SK-N-MC (cell line): ENCODE results near the gene UGT1A3.

Source experiments
- DNase-seq: peaks from one replicate; pipeline ENCODE4 v3.0.0-alpha.2; 2011; ENCODE audit warnings: low read depth, low spot score
- H3K27ac ChIP-seq: fragments of 200-600 bp; sonication (generic); 2 replicates; pipeline ENCODE4 v1.5.1; 2016; ENCODE audit warnings: mixed run types
- H3K36me3 ChIP-seq: fragments of 200-600 bp; sonication (generic); 2 replicates; pipeline ENCODE4 v1.6.1; 2017; ENCODE audit warnings: antibody characterized with exemption, low read length, mixed read lengths; ENCODE audit not compliant: insufficient read depth
- H3K4me3 ChIP-seq: fragments of 200-600 bp; sonication (generic); 2 replicates; pipeline ENCODE4 v1.5.1; 2016
- H3K9ac ChIP-seq: fragments of 200-600 bp; sonication (generic); 2 replicates; pipeline ENCODE4 v1.8.0; 2017; ENCODE audit warnings: mixed run types, mixed read lengths; ENCODE audit not compliant: insufficient read length
- H3K9me3 ChIP-seq: fragments of 200-600 bp; sonication (generic); 2 replicates; pipeline ENCODE4 v1.6.1; 2017; ENCODE audit warnings: low read depth, mild to moderate bottlenecking, antibody characterized with exemption, low read length, moderate library complexity, mixed read lengths
- EZH2 ChIP-seq: fragments of 200-600 bp; sonication (generic); IDR thresholded peaks from one replicate; pipeline ENCODE4 v1.6.1; 2017; ENCODE audit warnings: antibody characterized with exemption
- FOXP2 ChIP-seq: optimal IDR thresholded peaks from 2 replicates; pipeline ENCODE3; 2011; ENCODE audit warnings: mild to moderate bottlenecking, moderate library complexity; ENCODE audit not compliant: insufficient read depth; ENCODE audit errors: extremely low read length, control extremely low read depth
- POLR2AphosphoS5 ChIP-seq: IDR thresholded peaks from 2 replicates; pipeline ENCODE4 v1.6.1; 2012; ENCODE audit warnings: mild to moderate bottlenecking, low read depth, low read length, borderline replicate concordance

The UGT1A3 gene

GRCh38 chr2:233702238-233702637 is 26.6 kb upstream of the UGT1A3 start:
- peak overlapping the region; percentile 48; the same call in 1 of the 2 replicates for H3K27ac ChIP-seq
- no peak for DNase-seq
- TF ChIP-seq POLR2AphosphoS5 (no peak), FOXP2 (no peak), EZH2 (no peak)

GRCh38 chr2:233705911-233706506 is 22.8 kb upstream of the UGT1A3 start:
- Histone ChIP-seq H3K36me3 (no peaks in the 10 kb centered on the region; the same call in 1 of the 2 replicates), H3K9ac (no peak overlapping the region), H3K4me3 (no peak overlapping the region), H3K9me3 (no peaks in the 10 kb centered on the region), H3K27ac (no peak overlapping the region)
- TF ChIP-seq EZH2 (no peak), POLR2AphosphoS5 (no peak), FOXP2 (no peak)
- DNase-seq, result no peak

More at GRCh38 chr2:233702238-233702637, 26.6 kb upstream of the UGT1A3 start:
- Histone ChIP-seq H3K4me3 (no peak overlapping the region), H3K9me3 (0 out of 2 replicates have a peak, but pooled peaks cover 3% of the 10 kb centered on the region), H3K9ac (no peak overlapping the region), H3K36me3 (no peaks in the 10 kb centered on the region; the same call in 1 of the 2 replicates)

DNA sequence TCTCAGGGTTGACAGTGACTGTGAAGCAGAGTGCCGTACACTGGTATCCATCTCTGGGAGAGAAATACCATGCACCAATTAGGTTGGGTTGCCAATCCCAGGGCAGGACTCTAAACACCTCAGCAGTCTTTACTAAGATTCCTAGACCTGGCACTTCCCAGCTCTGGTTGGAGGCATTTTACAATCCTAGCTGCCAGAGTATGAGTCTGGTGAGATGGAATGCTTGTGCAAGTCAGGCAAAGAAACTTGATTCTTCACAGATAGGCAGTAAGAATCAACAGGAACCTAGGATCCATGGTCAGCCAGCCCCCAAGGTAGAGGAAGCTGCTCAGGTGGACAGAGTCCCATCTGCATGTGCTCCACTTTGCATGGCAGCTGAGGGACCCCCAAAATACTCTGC is 22.1 kb upstream of the UGT1A3 start:
- Histone ChIP-seq H3K36me3 (no peaks in the 10 kb centered on the region; the same call in 1 of the 2 replicates), H3K27ac (no peak overlapping the region), H3K4me3 (no peak overlapping the region), H3K9ac (no peak overlapping the region), H3K9me3 (no peaks in the 10 kb centered on the region)
- no peak for TF ChIP-seq EZH2
- no peak for TF ChIP-seq FOXP2
- no peak for TF ChIP-seq POLR2AphosphoS5
- DNase-seq, result no peak

DNA sequence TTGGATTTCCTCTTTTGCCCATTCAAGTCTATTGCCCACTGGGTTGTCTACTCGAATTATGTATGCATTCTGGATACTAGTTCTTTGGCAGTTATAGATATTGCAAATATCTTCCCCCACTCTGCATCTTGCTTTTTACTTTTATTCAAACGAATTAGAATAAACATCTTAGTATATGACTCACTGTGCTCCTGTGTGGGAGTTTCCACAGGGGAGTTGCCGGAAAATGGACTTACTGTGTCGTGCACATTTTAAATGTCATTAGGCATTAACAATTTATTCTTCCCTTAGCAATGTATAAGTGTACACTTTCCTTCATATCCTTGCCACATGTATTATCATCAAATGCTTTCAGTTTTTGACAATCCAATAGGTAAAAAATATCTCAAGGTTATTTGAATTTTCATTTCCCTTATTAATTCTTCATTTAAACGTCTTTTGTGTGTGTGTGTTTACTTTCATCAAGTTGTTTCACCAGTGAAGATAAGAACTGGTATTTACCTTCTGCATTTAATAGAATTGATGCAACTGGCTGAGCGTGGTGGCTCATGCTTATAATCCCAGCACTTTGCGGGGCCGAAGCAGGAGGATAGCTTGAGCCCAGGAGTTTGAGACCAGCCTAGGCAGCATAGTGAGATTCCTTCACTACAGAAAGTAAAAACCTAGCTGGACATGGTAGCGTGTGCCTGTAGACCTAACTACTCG is 20.8 kb upstream of the UGT1A3 start:
- H3K9me3 ChIP-seq, result no peaks in the 10 kb centered on the region
- H3K27ac ChIP-seq, result peak overlapping the region; percentile 32; the same call in 1 of the 2 replicates

DNA sequence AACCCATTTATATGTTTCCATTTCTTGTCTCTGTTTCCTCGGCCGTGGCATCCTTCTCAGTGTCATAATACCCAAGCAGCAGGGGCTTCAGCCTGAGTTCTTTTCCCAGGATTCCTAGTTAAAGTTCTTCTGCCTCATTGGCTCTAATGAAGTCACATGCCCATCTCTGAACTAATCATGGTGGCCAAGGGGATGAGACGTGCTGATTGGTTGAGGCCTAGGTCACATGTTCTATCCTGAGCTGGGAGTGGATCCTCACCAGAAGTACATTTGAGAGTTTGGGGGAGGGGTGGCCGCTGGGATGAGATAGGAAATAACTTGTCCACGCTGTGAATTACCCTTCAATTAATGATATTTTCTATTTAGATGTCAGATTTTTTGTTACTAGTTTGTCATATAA is 19.9 kb upstream of the UGT1A3 start:
- no peak for DNase-seq
- Histone ChIP-seq H3K4me3 (no peak overlapping the region), H3K9ac (no peak overlapping the region), H3K36me3 (no peaks in the 10 kb centered on the region), H3K27ac (no peak overlapping the region), H3K9me3 (no peaks in the 10 kb centered on the region)
- no peak for TF ChIP-seq FOXP2
- no peak for TF ChIP-seq POLR2AphosphoS5
- TF ChIP-seq EZH2, result no peak

More for the DNA sequence above, 20.8 kb upstream of the UGT1A3 start:
- TF ChIP-seq POLR2AphosphoS5, result no peak
- no peak for TF ChIP-seq EZH2
- no peak for TF ChIP-seq FOXP2
- DNase-seq, result no peak
- Histone ChIP-seq H3K36me3 (no peaks in the 10 kb centered on the region), H3K9ac (no peak overlapping the region), H3K4me3 (no peak overlapping the region)

- no peaks in the 10 kb centered on the region for H3K36me3 ChIP-seq
- H3K27ac ChIP-seq, result no peak overlapping the region
- TF ChIP-seq POLR2AphosphoS5, result no peak
- no peak for TF ChIP-seq FOXP2
- TF ChIP-seq EZH2, result no peak
Measured at GRCh38 chr2:233711312-233712008, 17.4 kb upstream of the UGT1A3 start.

GRCh38 chr2:233712611-233713261 is 16.1 kb upstream of the UGT1A3 start, which contains the start of gene UGT1A5:
TSS of gene UGT1A5 (plus strand) at chr2:233712907. CDS start at chr2:233712992, 85 bp downstream.
- Histone ChIP-seq H3K27ac (no peak within 1 kb of the TSS), H3K4me3 (no peak within 1 kb of the TSS), H3K9ac (no peak within 1 kb of the TSS), H3K36me3 (no peaks in the 10 kb centered on the region), H3K9me3 (no peaks in the 10 kb centered on the region)
- TF ChIP-seq FOXP2, result no peak
- no peak for TF ChIP-seq POLR2AphosphoS5
- no peak for DNase-seq

More at GRCh38 chr2:233711312-233712008, 17.4 kb upstream of the UGT1A3 start:
- Histone ChIP-seq H3K9me3 (no peaks in the 10 kb centered on the region), H3K4me3 (no peak overlapping the region), H3K9ac (no peak overlapping the region)
- peak; percentile 71 for DNase-seq

DNA sequence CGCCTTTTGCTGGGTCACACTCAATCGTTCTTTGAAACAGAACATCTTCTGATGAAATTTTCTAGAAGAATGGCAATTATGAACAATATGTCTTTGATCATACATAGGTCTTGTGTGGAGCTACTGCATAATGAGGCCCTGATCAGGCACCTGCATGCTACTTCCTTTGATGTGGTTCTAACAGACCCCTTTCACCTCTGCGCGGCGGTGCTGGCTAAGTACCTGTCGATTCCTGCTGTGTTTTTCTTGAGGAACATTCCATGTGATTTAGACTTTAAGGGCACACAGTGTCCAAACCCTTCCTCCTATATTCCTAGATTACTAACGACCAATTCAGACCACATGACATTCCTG is 15.6 kb upstream of the UGT1A3 start:
- DNase-seq, result no peak
- H3K36me3 ChIP-seq, result no peaks in the 10 kb centered on the region
- H3K4me3 ChIP-seq, result no peak overlapping the region
- H3K9ac ChIP-seq, result no peak overlapping the region
- no peaks in the 10 kb centered on the region for H3K9me3 ChIP-seq
- no peak for TF ChIP-seq EZH2
- TF ChIP-seq POLR2AphosphoS5, result no peak
- TF ChIP-seq FOXP2, result no peak
- no peak overlapping the region for H3K27ac ChIP-seq
